IMR-90 (cell line): ENCODE data around the gene NPPC. TPM values are rescaled to one million over a fixed set of nuclear protein-coding genes. Genes with fewer than 3 reads are reported as not detected.

ENCODE experiments used
- ATAC-seq: fragments of 200-7000 bp; cut with Tn5 transposase; 2 replicates; pipeline ENCODE4 v1.9.1; 2020; ENCODE audit warnings: low read depth, mild to moderate bottlenecking, moderate library complexity
- BruUV-seq: library from RNA; stranded (reverse); fragments of 400-500 nt; replicated peaks from 2 replicates; lab custom pipeline; 2021; lab: Mats Ljungman, UMichigan
- CTCF ChIA-PET: fragments of 300-600 bp; formaldehyde crosslinking; extraction: SDS; loops from one replicate; lab custom pipeline; 2021; ENCODE audit warnings: antibody characterized with exemption; lab: Yijun Ruan, JAX
- POLR2A ChIA-PET: fragments of 300-600 bp; sonication (Branson Sonifier 250); formaldehyde crosslinking; loops from one replicate; lab custom pipeline; 2022; ENCODE audit warnings: antibody characterized with exemption; ENCODE audit not compliant: unreplicated experiment; lab: Charles Lee
- DNase-seq: peaks from one replicate; pipeline ENCODE4 v3.0.0; 2013
- H2AFZ ChIP-seq: replicated peaks from 2 replicates; pipeline ENCODE3; 2013; ENCODE audit warnings: low read length, mild to moderate bottlenecking; ENCODE audit not compliant: poor library complexity
- H2AK5ac ChIP-seq: 2 replicates; pipeline ENCODE4 v1.6.1; 2013; ENCODE audit warnings: low read depth, low read length, inconsistent platforms
- H2AK9ac ChIP-seq: replicated peaks from 2 replicates; pipeline ENCODE3; 2013; ENCODE audit warnings: mild to moderate bottlenecking, low read depth, low read length, moderate library complexity; ENCODE audit not compliant: poor library complexity
- H2BK120ac ChIP-seq: 2 replicates; pipeline ENCODE4 v1.6.1; 2013; ENCODE audit warnings: low read depth, low read length, inconsistent platforms
- H2BK15ac ChIP-seq: 3 replicates; pipeline ENCODE4 v1.6.1; 2013; ENCODE audit warnings: low read depth, low read length, inconsistent platforms
- H2BK20ac ChIP-seq: 2 replicates; pipeline ENCODE4 v1.6.1; 2013; ENCODE audit warnings: low read depth, mild to moderate bottlenecking, inconsistent platforms, low read length, moderate library complexity
- H2BK5ac ChIP-seq: 2 replicates; pipeline ENCODE4 v1.6.1; 2013; ENCODE audit warnings: mild to moderate bottlenecking, low read depth, low read length, inconsistent platforms; ENCODE audit not compliant: poor library complexity, severe bottlenecking
- H3K14ac ChIP-seq: replicated peaks from 2 replicates; pipeline ENCODE4 v1.6.1; 2013; ENCODE audit warnings: low read depth, low read length, inconsistent platforms
- H3K18ac ChIP-seq: 2 replicates; pipeline ENCODE4 v1.6.1; 2013; ENCODE audit warnings: low read depth, low read length, control low read depth
- H3K23ac ChIP-seq: 2 replicates; pipeline ENCODE4 v1.6.1; 2013; ENCODE audit warnings: low read depth, low read length, inconsistent platforms
- H3K27ac ChIP-seq: 2 replicates; pipeline ENCODE4 v1.5.1; 2013; ENCODE audit warnings: mild to moderate bottlenecking, control low read depth, low read length; ENCODE audit not compliant: insufficient read depth
- H3K27me3 ChIP-seq: 2 replicates; pipeline ENCODE4 v1.6.1; 2013; ENCODE audit warnings: low read length; ENCODE audit not compliant: control insufficient read depth, insufficient read depth
- H3K36me3 ChIP-seq: 2 replicates; pipeline ENCODE4 v1.6.1; 2013; ENCODE audit warnings: low read length, mixed read lengths; ENCODE audit not compliant: control insufficient read depth, insufficient read depth
- H3K4ac ChIP-seq: 2 replicates; pipeline ENCODE4 v1.6.1; 2013; ENCODE audit warnings: low read depth, low read length, inconsistent platforms
- H3K4me1 ChIP-seq: 2 replicates; pipeline ENCODE4 v1.6.1; 2013; ENCODE audit warnings: low read length, mixed read lengths; ENCODE audit not compliant: control insufficient read depth, insufficient read depth
- H3K4me2 ChIP-seq: 2 replicates; pipeline ENCODE4 v1.6.1; 2013; ENCODE audit warnings: low read depth, mild to moderate bottlenecking, control low read depth, low read length, moderate library complexity
- H3K4me3 ChIP-seq: 2 replicates; pipeline ENCODE4 v1.5.1; 2013; ENCODE audit warnings: low read depth, mild to moderate bottlenecking, control low read depth, low read length, moderate library complexity; ENCODE audit not compliant: insufficient read depth
- H3K56ac ChIP-seq: 2 replicates; pipeline ENCODE4 v1.6.1; 2013; ENCODE audit warnings: low read length, inconsistent platforms; ENCODE audit not compliant: insufficient read depth; ENCODE audit errors: extremely low read depth
- H3K79me1 ChIP-seq, 2 experiments: 2 replicates each; pipeline ENCODE4 v1.6.1; 2013; ENCODE audit warnings: low read length in 2 of 2, inconsistent platforms in 1 of 2, low read depth in 1 of 2
- H3K9ac ChIP-seq: 2 replicates; pipeline ENCODE4 v1.6.1; 2013; ENCODE audit warnings: low read depth, low read length, control low read depth
- H3K9me1 ChIP-seq: 2 replicates; pipeline ENCODE4 v1.6.1; 2013; ENCODE audit warnings: low read length, inconsistent platforms; ENCODE audit not compliant: insufficient read depth
- H3K9me3 ChIP-seq: 2 replicates; pipeline ENCODE4 v1.6.1; 2013; ENCODE audit warnings: low read length; ENCODE audit not compliant: control insufficient read depth, insufficient read depth
- H4K20me1 ChIP-seq: 2 replicates; pipeline ENCODE4 v1.6.1; 2013; ENCODE audit warnings: low read length, inconsistent platforms; ENCODE audit not compliant: insufficient read depth
- H4K5ac ChIP-seq: 2 replicates; pipeline ENCODE4 v1.6.1; 2013; ENCODE audit warnings: mild to moderate bottlenecking, low read depth, low read length, control low read depth
- H4K8ac ChIP-seq, 2 experiments: 2 replicates each; pipeline ENCODE4 v1.6.1; 2013; ENCODE audit warnings: low read depth in 2 of 2, low read length in 2 of 2, control low read depth in 1 of 2, inconsistent platforms in 1 of 2
- H4K91ac ChIP-seq: 2 replicates; pipeline ENCODE4 v1.6.1; 2013; ENCODE audit warnings: low read depth, low read length, inconsistent platforms; ENCODE audit not compliant: insufficient read depth
- BHLHE40 ChIP-seq: fragments of 150-350 bp; IDR thresholded peaks from 2 replicates; pipeline ENCODE4 v1.6.1; 2016; ENCODE audit warnings: mild to moderate bottlenecking, low read depth, low read length
- CEBPB ChIP-seq: IDR thresholded peaks from 2 replicates; pipeline ENCODE4 v1.6.1; 2012; ENCODE audit warnings: low read depth, low read length, improper control_type of control experiment
- CHD1 ChIP-seq: IDR thresholded peaks from 2 replicates; pipeline ENCODE4 v1.6.1; 2012; ENCODE audit warnings: low read depth, low read length, improper control_type of control experiment
- FOS ChIP-seq: fragments of 150-350 bp; IDR thresholded peaks from 2 replicates; pipeline ENCODE4 v1.6.1; 2016; ENCODE audit warnings: low read depth, low read length
- MAZ ChIP-seq: IDR thresholded peaks from 2 replicates; pipeline ENCODE4 v1.6.1; 2012; ENCODE audit warnings: low read depth, mild to moderate bottlenecking, low read length, improper control_type of control experiment, moderate library complexity, borderline replicate concordance
- MXI1 ChIP-seq: IDR thresholded peaks from 2 replicates; pipeline ENCODE4 v1.6.1; 2012; ENCODE audit warnings: low read depth, mild to moderate bottlenecking, low read length, moderate library complexity, borderline replicate concordance
- NFE2L2 ChIP-seq: fragments of 150-350 bp; IDR thresholded peaks from 2 replicates; pipeline ENCODE4 v1.6.1; 2016; ENCODE audit warnings: low read depth, mild to moderate bottlenecking, low read length
- RAD21 ChIP-seq: IDR thresholded peaks from 2 replicates; pipeline ENCODE4 v1.6.1; 2012; ENCODE audit warnings: low read length, improper control_type of control experiment
- SMC3 ChIP-seq: fragments of 150-350 bp; IDR thresholded peaks from 2 replicates; pipeline ENCODE4 v1.6.1; 2016; ENCODE audit warnings: low read depth, mild to moderate bottlenecking, antibody characterized with exemption, low read length, moderate library complexity
- WGBS, 2 experiments: methylation state at CpG; one replicate each; pipeline versions ENCODE4 v1.1.5 to v1.1.7; 2013; ENCODE audit warnings: missing lambda C conversion rate in 2 of 2; ENCODE audit not compliant: insufficient read length in 1 of 2; ENCODE audit errors: extremely low coverage in 2 of 2; 5-methylcytosine and 5-hydroxymethylcytosine counted together
- dilution Hi-C: fragments of 300-500 bp; cut with HindIII; formaldehyde crosslinking; loops from one replicate; pipeline ENCODE4 v1.14.3; 2018; ENCODE audit warnings: low sequenced_read_pairs; ENCODE audit not compliant: unreplicated experiment
- in situ Hi-C: fragments of 300-500 bp; cut with MboI; formaldehyde crosslinking; loops from 3 replicates; pipeline ENCODE4 v1.14.3; 2019; ENCODE audit warnings: low sequenced_read_pairs, inconsistent platforms, mixed read lengths
- intact Hi-C: fragments of 100-400 bp; cut with micrococcal nuclease; formaldehyde crosslinking; loops from 2 replicates; pipeline ENCODE4 v1.10.0; 2022
- polyA plus RNA-seq, 3 experiments: library from polyadenylated mRNA; depleted of rRNA; stranded (reverse); fragments of >200 nt; gene quantifications; 2 replicates each; pipeline ENCODE4 v1.2.3, GENCODE V29; 2012; ENCODE audit warnings: low replicate concordance in 1 of 3
- total RNA-seq: library from RNA; depleted of rRNA; stranded (reverse); fragments of >200 nt; gene quantifications from 2 replicates; pipeline ENCODE4 v1.2.3, GENCODE V29; 2012
- TF ChIP-seq, protein P1 (sequence below): fragments of 150-350 bp; IDR thresholded peaks from 2 replicates; pipeline ENCODE4 v1.6.1; 2017; ENCODE audit warnings: mild to moderate bottlenecking, antibody characterized with exemption, low read length, low read depth

Gene NPPC
- total and polyA plus RNA-seq, 2 of the 4 experiments (the other 2 are of a cell fraction), result 0.22 to 0.36 TPM

DNA sequence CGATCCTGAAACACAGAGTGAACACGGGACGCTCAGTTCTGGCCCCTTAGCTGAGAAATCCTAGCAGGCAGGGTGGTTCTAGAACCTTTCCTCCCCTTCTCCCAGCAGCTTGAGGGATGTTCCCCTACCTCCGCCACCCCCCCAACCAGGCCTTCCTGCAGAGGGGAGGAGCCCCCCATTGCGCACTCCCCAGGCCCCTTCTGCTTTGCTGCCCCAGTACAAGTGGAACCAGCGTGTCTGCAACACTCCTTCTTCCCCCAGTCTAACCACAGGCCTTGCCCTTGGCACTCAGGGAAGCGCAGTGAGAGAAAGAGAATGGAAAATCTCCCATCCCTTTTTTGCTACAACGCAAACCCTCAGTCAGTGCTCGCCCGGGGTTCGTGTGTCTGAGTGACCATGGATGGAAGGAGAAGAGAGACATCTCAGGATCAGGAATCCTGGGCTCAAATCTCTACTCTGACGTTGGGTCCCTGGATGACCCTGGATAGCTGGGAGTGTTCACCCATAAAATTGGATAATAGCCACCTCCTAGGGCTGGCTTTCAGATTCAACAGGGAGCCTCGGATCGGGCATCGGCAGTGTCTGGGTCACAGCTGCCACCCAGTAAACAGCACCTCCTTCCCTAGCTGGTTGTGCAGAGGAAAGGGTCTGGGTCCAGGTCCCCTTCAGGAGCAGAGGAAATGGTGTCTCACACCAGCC is 3.7 kb downstream of the NPPC start:
- Histone ChIP-seq H3K79me1 (no peaks in the 10 kb centered on the region), H2BK5ac (no peak overlapping the region), H3K4ac (no peak overlapping the region), H3K27me3 (peaks cover 49% of the 10 kb centered on the region), H2BK15ac (no peak overlapping the region), H3K9me3 (no peaks in the 10 kb centered on the region), H3K9ac (no peak overlapping the region), H2BK120ac (no peak overlapping the region), H2BK20ac (no peak overlapping the region), H3K56ac (no peak overlapping the region), H3K18ac (no peak overlapping the region), H3K4me3 (no peak overlapping the region), H4K91ac (no peak overlapping the region), H4K20me1 (0 out of 2 replicates have a peak, but pooled peaks cover 3% of the 10 kb centered on the region), H3K36me3 (no peaks in the 10 kb centered on the region), H4K8ac (no peak overlapping the region), H2AK9ac (no peak overlapping the region), H3K4me1 (peaks cover 5% of the 10 kb centered on the region), H3K14ac (no peak overlapping the region), H2AFZ (no peak overlapping the region), H2AK5ac (no peak overlapping the region), H3K4me2 (no peak overlapping the region), H3K23ac (no peak overlapping the region), H3K9me1 (no peaks in the 10 kb centered on the region), H4K5ac (no peak overlapping the region), H3K27ac (no peak overlapping the region)
- DNase-seq, result no peak
- dilution Hi-C loops, result no loop called here
- WGBS, 2 experiments, result 20% methylated on average over 1 of the region's 15 CpGs; no CpG with 5 or more reads in 1 of the 2 experiments
- ChIA-PET CTCF (interaction anchor here (1.5 kb wide), 1 partner anchor 22 kb away, joined by 3 read pairs; no protein-coding TSS in a partner anchor), POLR2A (no interaction called here)
- TF ChIP-seq MXI1 (no peak), BHLHE40 (no peak), RAD21 (no peak), FOS (no peak), SMC3 (no peak), NFE2L2 (no peak), CEBPB (no peak), CHD1 (no peak), MAZ (no peak)
- TF ChIP-seq, protein P1, sequence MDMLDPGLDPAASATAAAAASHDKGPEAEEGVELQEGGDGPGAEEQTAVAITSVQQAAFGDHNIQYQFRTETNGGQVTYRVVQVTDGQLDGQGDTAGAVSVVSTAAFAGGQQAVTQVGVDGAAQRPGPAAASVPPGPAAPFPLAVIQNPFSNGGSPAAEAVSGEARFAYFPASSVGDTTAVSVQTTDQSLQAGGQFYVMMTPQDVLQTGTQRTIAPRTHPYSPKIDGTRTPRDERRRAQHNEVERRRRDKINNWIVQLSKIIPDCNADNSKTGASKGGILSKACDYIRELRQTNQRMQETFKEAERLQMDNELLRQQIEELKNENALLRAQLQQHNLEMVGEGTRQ, result no peak
- no TSS peak for BruUV-seq
- ATAC-seq, result no peak
- in situ Hi-C loops, result no loop called here
- intact Hi-C loops, result no loop called here
